GM21526 (cell line): Measurements from ENCODE around the gene DEDD2.
A peak's percentile ranks its signal among the peaks of the same experiment; 100 is the strongest.
"Not testable (repeated sequence)": the region's sequence is repeated elsewhere in the genome, so short reads cannot be mapped to it uniquely, and the experiment has no call there.

Source experiments
- ATAC-seq: cut with Tn5 transposase; IDR thresholded peaks from one replicate; pipeline ENCODE4 v1.9.1; 2021; ENCODE audit warnings: moderate library complexity; ENCODE audit not compliant: unreplicated experiment, low FRiP score

The DEDD2 gene, protein sequence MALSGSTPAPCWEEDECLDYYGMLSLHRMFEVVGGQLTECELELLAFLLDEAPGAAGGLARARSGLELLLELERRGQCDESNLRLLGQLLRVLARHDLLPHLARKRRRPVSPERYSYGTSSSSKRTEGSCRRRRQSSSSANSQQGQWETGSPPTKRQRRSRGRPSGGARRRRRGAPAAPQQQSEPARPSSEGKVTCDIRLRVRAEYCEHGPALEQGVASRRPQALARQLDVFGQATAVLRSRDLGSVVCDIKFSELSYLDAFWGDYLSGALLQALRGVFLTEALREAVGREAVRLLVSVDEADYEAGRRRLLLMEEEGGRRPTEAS

GRCh38 chr19:42217520-42218437 lies at the start of gene DEDD2:
Gene DEDD2, minus strand, starts transcription at chr19:42217677. Its CDS starts 670 bp downstream, at chr19:42217007.
- ATAC-seq, result peak; percentile 61

DNA sequence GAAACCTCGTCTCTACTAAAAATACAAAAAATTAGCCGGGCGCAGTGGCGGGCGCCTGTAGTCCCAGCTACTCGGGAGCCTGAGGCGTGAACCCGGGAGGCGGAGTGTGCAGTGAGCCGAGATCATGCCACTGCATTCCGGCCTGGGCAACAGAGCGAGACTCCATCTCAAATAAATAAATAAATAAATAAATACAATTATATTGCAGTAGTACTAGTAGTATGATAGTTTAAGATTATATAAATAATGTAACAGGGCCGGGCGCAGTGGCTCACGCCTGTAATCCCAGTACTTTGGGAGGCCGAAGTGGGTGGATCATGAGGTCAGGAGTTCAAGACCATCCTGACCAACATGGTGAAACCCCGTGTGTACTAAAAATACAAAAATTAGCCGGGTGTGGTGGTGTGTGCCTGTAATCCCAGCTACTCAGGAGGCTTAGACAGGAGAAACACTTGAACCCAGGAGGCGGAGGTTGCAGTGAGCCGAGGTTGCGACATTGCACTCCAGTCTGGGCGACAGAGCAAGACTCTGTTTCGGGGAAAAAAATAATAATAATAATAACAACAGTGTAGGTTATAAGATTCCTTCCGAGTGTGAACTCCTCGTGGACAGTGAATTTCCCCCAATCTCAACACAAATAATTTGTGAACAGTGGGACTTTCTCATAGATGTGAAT lies 49.6 kb upstream of the DEDD2 start:
- not testable (repeated sequence) for ATAC-seq

DNA sequence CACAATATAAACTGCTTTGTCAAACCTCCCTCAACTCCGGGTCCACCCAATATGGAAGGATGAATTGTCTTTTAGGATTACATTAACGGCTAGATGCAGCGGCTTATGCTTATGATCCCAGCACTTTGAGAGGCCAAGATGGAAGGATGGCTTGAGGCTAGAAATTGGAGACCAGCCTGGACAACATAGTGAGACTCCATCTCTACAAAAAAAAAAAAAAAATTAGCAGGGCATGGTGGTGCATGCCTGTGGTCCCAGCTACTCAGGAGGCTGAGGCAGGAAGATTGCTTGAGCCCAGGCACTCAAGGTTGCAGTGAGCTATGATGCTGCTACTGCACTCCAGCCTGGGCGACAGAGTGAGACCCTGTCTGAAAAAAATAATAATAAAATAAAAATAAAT lies 48.6 kb upstream of the DEDD2 start:
- not testable (repeated sequence) for ATAC-seq

- ATAC-seq, result no peak
These were observed 44.3 kb upstream of the DEDD2 start for GRCh38 chr19:42261763-42262162.

GRCh38 chr19:42257842-42258241 lies 40.4 kb upstream of the DEDD2 start:
- ATAC-seq, result not testable (repeated sequence)

DNA sequence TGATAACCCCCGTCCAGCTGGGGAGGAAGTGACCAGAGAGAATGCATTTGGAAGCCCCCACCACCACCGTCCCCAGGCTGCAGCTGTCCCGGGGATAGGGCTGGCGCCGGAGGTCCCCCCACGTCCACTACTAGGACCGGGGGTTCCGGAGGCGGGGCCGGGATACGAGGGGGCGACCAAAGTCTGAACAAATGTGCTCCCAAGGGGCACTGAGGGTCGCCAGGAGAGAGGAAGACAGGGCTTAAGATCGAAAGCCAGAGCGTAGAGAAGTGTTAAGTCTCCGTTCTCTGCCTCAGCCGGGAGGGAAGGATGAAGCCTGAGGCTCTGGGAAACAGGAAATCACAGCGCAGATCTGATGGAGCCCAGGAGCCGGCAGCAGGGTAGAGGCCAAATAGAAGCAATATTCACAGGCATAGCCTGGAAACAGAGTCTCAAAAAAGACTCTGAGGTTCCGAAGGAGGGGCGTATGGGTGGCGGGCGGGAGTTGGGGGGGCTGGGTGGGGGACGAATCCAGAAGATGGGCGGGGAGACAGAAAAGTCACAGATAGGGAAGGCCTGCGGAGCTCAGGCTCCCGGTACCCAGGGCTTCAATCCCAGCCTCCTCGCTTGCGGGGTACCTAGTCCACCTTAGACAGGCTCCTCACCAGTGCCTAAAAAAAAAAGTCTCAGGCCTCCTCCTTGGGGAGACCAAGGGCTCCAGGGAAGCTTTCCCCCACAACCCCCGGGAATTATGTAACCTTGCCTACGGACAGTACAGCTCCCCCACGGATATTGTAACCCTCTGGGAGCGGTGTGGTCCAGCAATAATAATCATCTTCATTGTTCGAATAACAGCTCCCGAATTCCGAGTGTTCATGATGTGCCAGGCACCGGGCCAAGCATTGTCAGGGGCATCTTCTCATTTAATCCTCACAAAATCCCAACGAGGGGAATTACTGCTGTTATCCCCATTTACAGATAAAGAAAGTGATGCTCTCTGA lies 38.6 kb upstream of the DEDD2 start:
- ATAC-seq, result no peak

GRCh38 chr19:42254850-42255765 lies 37.6 kb upstream of the DEDD2 start, which contains the start of gene ERF:
Gene ERF, minus strand, starts transcription at chr19:42255128. Its CDS starts 129 bp downstream, at chr19:42254999.
- ATAC-seq, result no peak

DNA sequence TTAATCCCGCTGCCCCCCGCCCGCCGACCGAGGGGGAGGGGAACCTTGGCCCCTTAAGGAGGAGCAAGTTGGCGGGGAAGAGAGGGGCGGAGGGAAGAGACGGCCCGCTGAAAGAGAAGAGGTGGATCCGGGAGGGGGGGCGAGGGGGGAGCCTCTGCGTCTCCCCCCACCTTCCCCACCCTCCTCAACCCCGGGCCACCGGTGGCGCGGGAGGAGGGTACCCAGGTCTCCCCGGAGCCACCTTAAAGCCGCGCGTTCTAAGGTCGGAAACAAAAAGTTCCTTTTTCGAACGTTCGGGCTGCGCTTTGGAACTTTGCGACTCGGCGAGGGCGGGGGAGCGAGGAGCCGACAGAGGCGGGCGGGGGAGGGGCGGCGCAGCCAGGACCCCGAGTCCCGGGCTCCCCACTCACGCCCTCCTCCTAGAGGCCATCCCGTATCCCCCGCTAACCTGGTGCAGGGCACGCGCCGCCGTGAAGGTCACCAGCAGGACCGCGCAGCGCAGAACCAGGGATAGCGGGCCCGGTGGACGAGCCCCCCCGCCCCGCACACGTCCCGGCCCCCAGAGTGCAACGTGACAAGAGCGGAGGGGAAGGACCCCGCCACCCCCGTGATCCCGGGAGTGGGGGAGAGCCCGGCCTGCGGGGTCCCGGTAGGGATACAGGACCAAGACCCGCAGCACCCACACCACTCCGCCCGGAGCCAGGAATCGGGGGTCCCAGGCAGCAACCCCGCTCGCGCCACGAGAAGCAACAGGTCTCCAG lies 36.8 kb upstream of the DEDD2 start:
- no peak for ATAC-seq

- ATAC-seq, result no peak
These were observed 36.0 kb upstream of the DEDD2 start for GRCh38 chr19:42253245-42254088.

DNA sequence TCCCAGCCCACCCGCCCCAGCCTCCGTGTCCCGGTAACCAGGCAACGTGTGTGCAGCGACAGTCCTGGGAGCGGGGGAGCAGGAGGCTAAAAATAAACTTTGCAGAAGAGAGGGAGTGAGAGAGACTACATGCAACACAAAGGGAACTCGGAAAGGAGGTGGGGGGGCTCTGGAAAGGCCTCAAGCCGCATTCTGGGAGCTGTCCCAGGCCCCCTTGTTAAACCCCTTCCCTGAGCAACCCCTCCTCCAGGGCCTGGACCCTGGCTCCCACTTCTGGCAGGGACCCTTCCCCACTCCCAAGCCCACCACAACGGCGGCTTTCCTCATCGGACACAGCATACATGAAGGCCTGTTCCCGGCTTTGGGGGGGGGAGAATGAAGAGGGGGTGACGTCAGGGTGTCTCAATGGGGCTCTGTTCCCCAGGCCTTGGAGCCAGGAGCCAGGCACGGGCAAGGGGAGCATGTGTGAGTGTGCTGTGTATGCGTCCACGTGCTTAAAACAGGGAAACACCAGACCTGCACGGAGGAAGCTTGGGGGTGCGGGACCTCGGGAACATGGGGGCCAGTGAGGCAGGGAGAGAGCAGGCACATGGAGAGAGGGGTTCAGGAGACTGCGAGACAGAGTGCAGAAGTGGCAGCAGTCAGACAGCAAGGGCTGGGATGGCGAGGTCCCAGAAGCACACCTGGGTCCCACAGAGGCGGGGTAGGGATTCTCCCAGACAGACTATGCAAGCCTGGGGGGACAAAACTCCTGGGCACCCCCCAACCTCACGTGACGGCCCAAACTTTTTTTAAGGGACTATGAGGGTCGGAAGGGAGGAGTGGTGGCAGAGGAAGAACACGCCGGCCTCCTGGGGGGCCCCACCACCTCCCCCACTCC lies 35.1 kb upstream of the DEDD2 start:
- ATAC-seq, result no peak

DNA sequence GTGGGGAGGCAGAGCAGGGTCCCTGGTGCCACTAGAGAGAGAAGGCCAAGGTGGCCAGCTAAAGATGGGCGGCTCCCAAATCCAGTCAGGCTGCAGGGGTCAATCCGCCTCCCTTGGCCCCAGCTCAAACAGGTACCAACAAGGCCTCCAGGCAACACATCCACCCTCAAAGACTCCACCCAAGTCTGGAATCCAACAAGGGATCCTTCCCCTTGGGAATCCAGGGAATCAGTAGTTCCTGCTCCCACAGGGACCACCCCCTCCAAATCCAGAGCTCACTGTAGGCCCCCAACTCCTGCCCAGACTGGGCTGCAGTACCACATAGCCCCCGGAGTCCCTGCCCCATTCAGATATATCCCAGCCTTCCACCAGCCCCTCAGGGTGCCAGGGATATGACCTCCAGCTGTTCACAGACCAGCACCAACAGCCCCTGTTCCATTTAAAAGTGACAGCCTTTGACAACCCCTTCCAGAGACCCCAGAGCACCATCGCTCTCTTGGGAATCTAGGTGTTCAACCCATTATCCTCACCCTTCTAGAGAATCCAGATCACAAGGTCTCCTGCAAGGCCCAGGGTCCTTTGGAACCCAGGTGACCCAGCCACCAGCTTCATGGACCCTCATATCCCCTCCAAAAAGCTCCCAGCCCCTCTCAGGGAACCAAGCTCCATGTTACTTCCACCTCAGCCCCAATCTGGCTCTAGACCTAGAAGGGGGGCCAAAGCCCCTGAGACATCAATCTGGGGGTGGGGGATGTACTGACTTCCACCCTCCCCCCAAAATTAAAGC lies 34.3 kb upstream of the DEDD2 start:
- no peak for ATAC-seq

GRCh38 chr19:42250666-42251531 lies 33.4 kb upstream of the DEDD2 start:
- no peak for ATAC-seq

DNA sequence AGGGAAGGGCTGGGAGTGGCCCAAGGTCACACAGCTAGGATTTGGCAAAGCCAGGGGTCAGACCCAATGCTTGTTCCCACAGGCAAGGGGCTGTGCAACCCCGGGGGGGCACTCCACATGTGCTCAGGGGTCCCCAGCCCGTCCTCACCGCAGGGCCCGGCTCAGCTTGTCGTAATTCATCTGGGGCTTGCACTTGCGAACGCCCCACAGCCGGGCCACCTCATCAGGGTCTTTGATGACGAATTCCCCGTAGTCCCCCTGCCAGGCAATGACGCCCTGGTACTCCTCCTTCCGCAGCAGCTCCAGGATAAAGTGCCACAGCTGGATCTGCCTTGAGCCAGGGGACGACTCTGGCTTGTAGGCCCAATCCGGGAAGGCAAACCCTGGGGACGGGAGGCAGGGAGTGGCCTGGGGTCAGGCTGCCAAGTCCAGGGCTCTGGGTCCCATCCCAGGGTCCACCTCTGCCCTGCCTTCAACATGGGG lies 32.7 kb upstream of the DEDD2 start:
- ATAC-seq, result no peak

GRCh38 chr19:42249769-42250168 lies 32.3 kb upstream of the DEDD2 start:
- no peak for ATAC-seq
